Neural cell (in vitro differentiated cells): ENCODE data around the gene AZIN2. TPM values are rescaled to one million over a fixed set of nuclear protein-coding genes. Genes with fewer than 3 reads are reported as not detected.

Source experiments
- H2AFZ ChIP-seq: fragments of 200-600, 300-800 bp; sonication (generic), shearing (Covaris generic); 2 replicates; pipeline ENCODE4 v1.6.0; 2014; ENCODE audit warnings: low read depth, mild to moderate bottlenecking, antibody characterized with exemption, low read length, moderate library complexity
- H3F3A ChIP-seq: fragments of 200-600 bp; shearing (Covaris generic); 2 replicates; pipeline ENCODE4 v1.6.1; 2016; ENCODE audit warnings: mild to moderate bottlenecking, moderate library complexity, mixed read lengths, antibody characterized with exemption, low read length; ENCODE audit not compliant: insufficient read depth, poor library complexity, severe bottlenecking
- H3K27ac ChIP-seq: fragments of 200-600, 300-800 bp; sonication (generic), shearing (Covaris generic); 2 replicates; pipeline ENCODE4 v1.5.1; 2014; ENCODE audit warnings: mild to moderate bottlenecking, low read length, moderate library complexity
- H3K27me3 ChIP-seq: fragments of 300-800, 200-600 bp; sonication (generic), shearing (Covaris generic); 2 replicates; pipeline ENCODE4 v1.6.0; 2014; ENCODE audit warnings: mild to moderate bottlenecking, low read depth, low read length, moderate library complexity; ENCODE audit not compliant: insufficient read depth
- H3K36me3 ChIP-seq: fragments of 300-800, 200-600 bp; sonication (generic), shearing (Covaris generic); 2 replicates; pipeline ENCODE4 v1.5.1; 2014; ENCODE audit warnings: mild to moderate bottlenecking, antibody characterized with exemption, low read length, moderate library complexity; ENCODE audit not compliant: insufficient read depth
- H3K4me2 ChIP-seq: fragments of 300-800, 200-600 bp; sonication (generic), shearing (Covaris generic); 2 replicates; pipeline ENCODE4 v1.6.0; 2014; ENCODE audit warnings: mild to moderate bottlenecking, low read length
- H3K4me3 ChIP-seq: fragments of 300-800, 200-600 bp; sonication (generic), shearing (Covaris generic); 2 replicates; pipeline ENCODE4 v1.5.1; 2014; ENCODE audit warnings: mild to moderate bottlenecking, low read length, moderate library complexity
- H3K79me2 ChIP-seq: fragments of 200-600 bp; shearing (Covaris generic); replicated peaks from 2 replicates; pipeline ENCODE4 v1.6.0; 2014; ENCODE audit warnings: mild to moderate bottlenecking, low read length, moderate library complexity; ENCODE audit not compliant: insufficient read depth
- H3K9ac ChIP-seq: fragments of 300-800, 200-600 bp; sonication (generic), shearing (Covaris generic); 2 replicates; pipeline ENCODE4 v1.6.1; 2016; ENCODE audit warnings: mild to moderate bottlenecking, low read length, mixed read lengths
- H3K9me2 ChIP-seq: fragments of 200-600 bp; shearing (Covaris generic); 2 replicates; pipeline ENCODE4 v1.6.1; 2016; ENCODE audit warnings: mild to moderate bottlenecking, low read length, mixed read lengths; ENCODE audit not compliant: insufficient read depth
- H3K9me3 ChIP-seq: fragments of 200-600, 300-800 bp; sonication (generic), shearing (Covaris generic); 2 replicates; pipeline ENCODE4 v1.6.1; 2016; ENCODE audit warnings: mild to moderate bottlenecking, mixed run types, low read length, moderate library complexity, mixed read lengths
- H4K20me1 ChIP-seq: fragments of 200-600 bp; shearing (Covaris generic); 2 replicates; pipeline ENCODE4 v1.6.1; 2016; ENCODE audit warnings: mild to moderate bottlenecking, mixed run types; ENCODE audit not compliant: insufficient read depth
- EP300 ChIP-seq: fragments of 450-650 bp; conservative IDR thresholded peaks from 2 replicates; pipeline ENCODE4 v1.6.1; 2014; ENCODE audit warnings: antibody characterized with exemption, mild to moderate bottlenecking, moderate library complexity; ENCODE audit not compliant: poor library complexity, severe bottlenecking
- EZH2 ChIP-seq: fragments of 200-600, 300-800 bp; shearing (Covaris generic), sonication (generic); IDR thresholded peaks from 2 replicates; pipeline ENCODE4 v1.6.1; 2014; ENCODE audit warnings: antibody characterized with exemption, low read length, borderline replicate concordance, mild to moderate bottlenecking; ENCODE audit not compliant: insufficient read depth, poor library complexity, severe bottlenecking
- MXI1 ChIP-seq: fragments of 450-650 bp; conservative IDR thresholded peaks from 2 replicates; pipeline ENCODE4 v1.6.1; 2014; ENCODE audit warnings: antibody characterized with exemption, mild to moderate bottlenecking; ENCODE audit not compliant: poor library complexity, severe bottlenecking
- POLR2AphosphoS5 ChIP-seq: IDR thresholded peaks from 2 replicates; pipeline ENCODE4 v1.6.1; 2012
- RAD21 ChIP-seq: fragments of 450-650 bp; conservative IDR thresholded peaks from 2 replicates; pipeline ENCODE4 v1.6.1; 2014; ENCODE audit warnings: antibody characterized with exemption, mild to moderate bottlenecking, moderate library complexity
- SMC3 ChIP-seq: fragments of 450-650 bp; conservative IDR thresholded peaks from 2 replicates; pipeline ENCODE4 v1.6.1; 2014; ENCODE audit warnings: antibody characterized with exemption, mild to moderate bottlenecking, moderate library complexity; ENCODE audit not compliant: poor library complexity
- TAF1 ChIP-seq: IDR thresholded peaks from 2 replicates; pipeline ENCODE4 v1.6.1; 2012; ENCODE audit warnings: low read depth
- polyA minus RNA-seq: library from RNA; depleted of rRNA, polyadenylated mRNA; stranded (reverse); fragments of >200 nt; gene quantifications from 2 replicates; pipeline ENCODE4 v1.2.3, GENCODE V29; 2014
- polyA plus RNA-seq: library from polyadenylated mRNA; depleted of rRNA; stranded (reverse); fragments of >200 nt; gene quantifications from 2 replicates; pipeline ENCODE4 v1.2.3, GENCODE V29; 2014
- TF ChIP-seq, protein P1 (sequence below): fragments of 450-650 bp; IDR thresholded peaks from 2 replicates; pipeline ENCODE4 v1.5.1; 2014; ENCODE audit warnings: antibody characterized with exemption, mild to moderate bottlenecking, moderate library complexity; ENCODE audit not compliant: poor library complexity, severe bottlenecking
- TF ChIP-seq, protein P2 (sequence below): IDR thresholded peaks from 2 replicates; pipeline ENCODE4 v1.6.1; 2012; ENCODE audit warnings: borderline replicate concordance

The AZIN2 gene
- polyA plus RNA-seq: 22.5 and 22.7 TPM in 2 replicates
- 16.1 and 19.1 TPM in 2 replicates for polyA minus RNA-seq

DNA sequence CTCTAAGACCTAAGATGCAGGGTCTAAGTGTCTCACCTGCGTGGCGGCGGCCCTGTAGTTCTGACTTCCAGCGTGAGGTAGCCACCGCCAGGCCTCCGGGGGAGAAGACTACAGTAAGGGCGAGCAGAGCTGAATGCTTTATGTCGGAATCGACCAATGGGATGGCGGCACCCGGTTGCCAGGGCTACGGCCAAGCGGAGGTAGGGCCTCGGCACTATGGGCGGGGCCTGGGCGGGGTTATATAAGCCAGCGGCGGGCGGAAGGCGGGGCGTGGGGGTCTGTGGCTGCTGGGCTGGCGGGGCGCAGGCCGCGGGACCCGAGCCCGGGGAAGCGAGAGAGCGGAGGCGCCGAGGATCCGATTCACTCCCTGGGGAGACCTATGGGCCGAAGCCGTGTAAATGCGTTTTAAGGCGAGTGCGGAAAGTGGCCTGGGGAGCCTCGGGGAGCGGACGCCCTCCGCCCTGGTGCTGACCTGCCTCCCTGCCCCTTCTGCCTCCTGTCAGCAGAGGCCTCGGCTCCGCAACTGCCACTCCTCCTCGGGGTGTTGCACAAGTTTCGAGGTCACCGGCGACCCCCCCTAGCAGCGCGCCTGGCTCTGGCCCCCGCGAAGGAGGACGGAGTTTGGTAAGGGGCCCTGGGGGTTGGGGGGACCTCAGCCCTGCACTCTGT is at the start of gene AZIN2:
Gene AZIN2 (plus strand): TSS at position 269 of the 669 bp plus-strand sequence. CDS start 1,097 bp downstream, outside the sequence.
- Histone ChIP-seq H3K36me3 (no peaks in the 10 kb centered on the region), H3F3A (no peaks in the 10 kb centered on the region), H3K27ac (peak within 1 kb of the TSS; percentile 54), H2AFZ (peak within 1 kb of the TSS; percentile 83), H3K27me3 (peaks cover 6% of the 10 kb centered on the region), H3K9me3 (no peaks in the 10 kb centered on the region), H3K4me3 (peak within 1 kb of the TSS; percentile 95), H4K20me1 (no peaks in the 10 kb centered on the region), H3K4me2 (peak within 1 kb of the TSS; percentile 74), H3K9me2 (no peaks in the 10 kb centered on the region), H3K79me2 (no peaks in the 10 kb centered on the region), H3K9ac (peak within 1 kb of the TSS; percentile 76)
- peak; percentile 60 for TF ChIP-seq SMC3
- no peak for TF ChIP-seq RAD21
- TF ChIP-seq EP300: no peak
- TF ChIP-seq POLR2AphosphoS5: peak; percentile 95
- TF ChIP-seq, protein P1, sequence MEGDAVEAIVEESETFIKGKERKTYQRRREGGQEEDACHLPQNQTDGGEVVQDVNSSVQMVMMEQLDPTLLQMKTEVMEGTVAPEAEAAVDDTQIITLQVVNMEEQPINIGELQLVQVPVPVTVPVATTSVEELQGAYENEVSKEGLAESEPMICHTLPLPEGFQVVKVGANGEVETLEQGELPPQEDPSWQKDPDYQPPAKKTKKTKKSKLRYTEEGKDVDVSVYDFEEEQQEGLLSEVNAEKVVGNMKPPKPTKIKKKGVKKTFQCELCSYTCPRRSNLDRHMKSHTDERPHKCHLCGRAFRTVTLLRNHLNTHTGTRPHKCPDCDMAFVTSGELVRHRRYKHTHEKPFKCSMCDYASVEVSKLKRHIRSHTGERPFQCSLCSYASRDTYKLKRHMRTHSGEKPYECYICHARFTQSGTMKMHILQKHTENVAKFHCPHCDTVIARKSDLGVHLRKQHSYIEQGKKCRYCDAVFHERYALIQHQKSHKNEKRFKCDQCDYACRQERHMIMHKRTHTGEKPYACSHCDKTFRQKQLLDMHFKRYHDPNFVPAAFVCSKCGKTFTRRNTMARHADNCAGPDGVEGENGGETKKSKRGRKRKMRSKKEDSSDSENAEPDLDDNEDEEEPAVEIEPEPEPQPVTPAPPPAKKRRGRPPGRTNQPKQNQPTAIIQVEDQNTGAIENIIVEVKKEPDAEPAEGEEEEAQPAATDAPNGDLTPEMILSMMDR: peak; percentile 37
- TF ChIP-seq, protein P2, sequence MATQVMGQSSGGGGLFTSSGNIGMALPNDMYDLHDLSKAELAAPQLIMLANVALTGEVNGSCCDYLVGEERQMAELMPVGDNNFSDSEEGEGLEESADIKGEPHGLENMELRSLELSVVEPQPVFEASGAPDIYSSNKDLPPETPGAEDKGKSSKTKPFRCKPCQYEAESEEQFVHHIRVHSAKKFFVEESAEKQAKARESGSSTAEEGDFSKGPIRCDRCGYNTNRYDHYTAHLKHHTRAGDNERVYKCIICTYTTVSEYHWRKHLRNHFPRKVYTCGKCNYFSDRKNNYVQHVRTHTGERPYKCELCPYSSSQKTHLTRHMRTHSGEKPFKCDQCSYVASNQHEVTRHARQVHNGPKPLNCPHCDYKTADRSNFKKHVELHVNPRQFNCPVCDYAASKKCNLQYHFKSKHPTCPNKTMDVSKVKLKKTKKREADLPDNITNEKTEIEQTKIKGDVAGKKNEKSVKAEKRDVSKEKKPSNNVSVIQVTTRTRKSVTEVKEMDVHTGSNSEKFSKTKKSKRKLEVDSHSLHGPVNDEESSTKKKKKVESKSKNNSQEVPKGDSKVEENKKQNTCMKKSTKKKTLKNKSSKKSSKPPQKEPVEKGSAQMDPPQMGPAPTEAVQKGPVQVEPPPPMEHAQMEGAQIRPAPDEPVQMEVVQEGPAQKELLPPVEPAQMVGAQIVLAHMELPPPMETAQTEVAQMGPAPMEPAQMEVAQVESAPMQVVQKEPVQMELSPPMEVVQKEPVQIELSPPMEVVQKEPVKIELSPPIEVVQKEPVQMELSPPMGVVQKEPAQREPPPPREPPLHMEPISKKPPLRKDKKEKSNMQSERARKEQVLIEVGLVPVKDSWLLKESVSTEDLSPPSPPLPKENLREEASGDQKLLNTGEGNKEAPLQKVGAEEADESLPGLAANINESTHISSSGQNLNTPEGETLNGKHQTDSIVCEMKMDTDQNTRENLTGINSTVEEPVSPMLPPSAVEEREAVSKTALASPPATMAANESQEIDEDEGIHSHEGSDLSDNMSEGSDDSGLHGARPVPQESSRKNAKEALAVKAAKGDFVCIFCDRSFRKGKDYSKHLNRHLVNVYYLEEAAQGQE: peak; percentile 88
- peak; percentile 76 for TF ChIP-seq TAF1
- peak; percentile 79 for TF ChIP-seq MXI1

DNA sequence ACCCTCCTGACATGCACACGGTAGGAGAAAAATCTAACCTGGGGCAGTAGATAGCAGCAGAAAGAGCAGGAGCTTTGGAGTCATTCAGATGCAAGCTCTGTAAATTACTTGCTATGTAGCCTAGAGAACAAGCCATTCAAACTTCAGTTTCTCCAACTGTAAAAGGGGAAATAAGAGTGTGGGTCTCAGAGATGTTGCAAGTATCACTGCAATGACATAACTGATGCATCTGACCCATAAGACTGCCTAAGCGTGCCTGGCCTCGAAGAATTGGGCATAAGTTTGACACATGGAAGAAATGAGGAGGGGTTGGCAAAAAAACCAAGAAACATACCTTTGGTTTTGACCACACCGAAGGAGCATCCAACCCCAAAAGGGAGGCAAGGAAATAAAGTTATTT is 49.4 kb upstream of the AZIN2 start:
- Histone ChIP-seq H3K36me3 (no peaks in the 10 kb centered on the region), H3K79me2 (peaks cover 14% of the 10 kb centered on the region), H4K20me1 (no peaks in the 10 kb centered on the region), H2AFZ (no peak overlapping the region), H3K4me2 (no peak overlapping the region), H3F3A (no peaks in the 10 kb centered on the region), H3K9ac (no peak overlapping the region), H3K27ac (no peak overlapping the region), H3K9me3 (no peaks in the 10 kb centered on the region), H3K9me2 (no peaks in the 10 kb centered on the region), H3K27me3 (no peaks in the 10 kb centered on the region), H3K4me3 (no peak overlapping the region)
- TF ChIP-seq, protein P1: no peak
- TF ChIP-seq EP300 (no peak), SMC3 (no peak), TAF1 (no peak), MXI1 (no peak), RAD21 (no peak), EZH2 (no peak), POLR2AphosphoS5 (no peak)
- TF ChIP-seq, protein P2: no peak
